HG03175 (cell line): ENCODE measurements around the gene CAMK1D.

ENCODE experiments used
- ATAC-seq: cut with Tn5 transposase; IDR thresholded peaks from one replicate; pipeline ENCODE4 v1.9.1; 2021; ENCODE audit warnings: mild to moderate bottlenecking, moderate library complexity; ENCODE audit not compliant: unreplicated experiment

Gene CAMK1D

GRCh38 chr10:12780634-12781601 is 431.6 kb downstream of the CAMK1D start:
- no peak for ATAC-seq

- no peak for ATAC-seq
These were observed 432.6 kb downstream of the CAMK1D start for GRCh38 chr10:12781976-12782375.

GRCh38 chr10:12782537-12782936 is 433.2 kb downstream of the CAMK1D start:
- ATAC-seq, result no peak

- ATAC-seq, result no peak
These were observed 433.9 kb downstream of the CAMK1D start for GRCh38 chr10:12783293-12783692.

- no peak for ATAC-seq
These were observed 435.3 kb downstream of the CAMK1D start for GRCh38 chr10:12784646-12785045.

GRCh38 chr10:12785415-12785831 is 436.1 kb downstream of the CAMK1D start:
- ATAC-seq, result no peak

- no peak for ATAC-seq
These were observed 437.9 kb downstream of the CAMK1D start for GRCh38 chr10:12787297-12787696.

GRCh38 chr10:12788277-12788676 is 438.9 kb downstream of the CAMK1D start:
- no peak for ATAC-seq

GRCh38 chr10:12790270-12790669 is 440.9 kb downstream of the CAMK1D start:
- no peak for ATAC-seq

GRCh38 chr10:12791728-12792127 is 442.4 kb downstream of the CAMK1D start:
- no peak for ATAC-seq

- no peak for ATAC-seq
These were observed 443.7 kb downstream of the CAMK1D start for GRCh38 chr10:12792889-12793556.

GRCh38 chr10:12795315-12796110 is 446.2 kb downstream of the CAMK1D start:
- no peak for ATAC-seq

- no peak for ATAC-seq
These were observed 447.2 kb downstream of the CAMK1D start for GRCh38 chr10:12796401-12797160.

GRCh38 chr10:12797471-12798262 is 448.3 kb downstream of the CAMK1D start:
- no peak for ATAC-seq

GRCh38 chr10:12799144-12799543 is 449.8 kb downstream of the CAMK1D start:
- no peak for ATAC-seq

- ATAC-seq, result no peak
These were observed 450.4 kb downstream of the CAMK1D start for GRCh38 chr10:12799714-12800113.

- no peak for ATAC-seq
These were observed 451.0 kb downstream of the CAMK1D start for GRCh38 chr10:12800302-12800701.

GRCh38 chr10:12801214-12802087 is 452.1 kb downstream of the CAMK1D start:
- no peak for ATAC-seq

- ATAC-seq, result no peak
These were observed 454.4 kb downstream of the CAMK1D start for GRCh38 chr10:12803776-12804175.
